Parathyroid adenoma (tissue), 2 donors: Measurements from ENCODE around the gene BRDT.

Experiments
- H2AFZ ChIP-seq: fragments of 300-600 bp; sonication (generic); one replicate; pipeline ENCODE4 v1.7.0; 2017; ENCODE audit warnings: antibody characterized with exemption, mild to moderate bottlenecking
- H3K27ac ChIP-seq: fragments of 300-600 bp; sonication (generic); one replicate; pipeline ENCODE4 v1.7.0; 2017
- H3K27me3 ChIP-seq: fragments of 300-600 bp; sonication (generic); one replicate; pipeline ENCODE4 v1.7.0; 2017; ENCODE audit warnings: low read length; ENCODE audit not compliant: control insufficient read depth, insufficient read depth
- H3K36me3 ChIP-seq: fragments of 300-600 bp; sonication (generic); one replicate; pipeline ENCODE4 v1.7.0; 2017; ENCODE audit warnings: low read length; ENCODE audit not compliant: control insufficient read depth, insufficient read depth
- H3K4me1 ChIP-seq: fragments of 300-600 bp; sonication (generic); one replicate; pipeline ENCODE4 v1.7.0; 2017; ENCODE audit warnings: control low read depth
- H3K4me2 ChIP-seq: fragments of 300-600 bp; sonication (generic); one replicate; pipeline ENCODE4 v1.7.0; 2017; ENCODE audit warnings: low read length
- H3K4me3 ChIP-seq: fragments of 300-600 bp; sonication (generic); one replicate; pipeline ENCODE4 v1.7.0; 2017; ENCODE audit warnings: low read depth, low read length
- H3K79me2 ChIP-seq: fragments of 300-600 bp; sonication (generic); one replicate; pipeline ENCODE4 v1.7.0; 2017; ENCODE audit warnings: control low read depth
- H3K9ac ChIP-seq: fragments of 300-600 bp; sonication (generic); one replicate; pipeline ENCODE4 v1.7.0; 2017; ENCODE audit warnings: mild to moderate bottlenecking
- H3K9me3 ChIP-seq: fragments of 300-600 bp; sonication (generic); one replicate; pipeline ENCODE4 v1.7.0; 2017; ENCODE audit warnings: low read length; ENCODE audit not compliant: control insufficient read depth
- CTCF ChIP-seq: fragments of 300-600 bp; sonication (generic); IDR thresholded peaks from one replicate; pipeline ENCODE4 v1.7.0; 2017; ENCODE audit warnings: antibody characterized with exemption, mild to moderate bottlenecking
- donor health status: primary hyperparathyroidism.

BRDT gene

GRCh38 chr1:92045766-92046495, 96.7 kb downstream of the BRDT start:
- TF ChIP-seq CTCF, result no peak
- Histone ChIP-seq H3K79me2 (no peaks in the 10 kb centered on the region), H3K9ac (no peak overlapping the region), H3K27ac (no peak overlapping the region), H3K4me2 (no peak overlapping the region), H3K27me3 (no peaks in the 10 kb centered on the region), H3K4me1 (no peaks in the 10 kb centered on the region), H3K9me3 (no peaks in the 10 kb centered on the region), H3K4me3 (no peak overlapping the region), H2AFZ (no peak overlapping the region), H3K36me3 (no peaks in the 10 kb centered on the region)

- TF ChIP-seq CTCF, result no peak
- H3K27me3 ChIP-seq, result no peaks in the 10 kb centered on the region
- no peak overlapping the region for H3K9ac ChIP-seq
- H3K4me1 ChIP-seq, result no peaks in the 10 kb centered on the region
- H3K36me3 ChIP-seq, result no peaks in the 10 kb centered on the region
- H3K79me2 ChIP-seq, result no peaks in the 10 kb centered on the region
- H3K9me3 ChIP-seq, result no peaks in the 10 kb centered on the region
- no peak overlapping the region for H2AFZ ChIP-seq
- H3K4me3 ChIP-seq, result no peak overlapping the region
- H3K27ac ChIP-seq, result no peak overlapping the region
- H3K4me2 ChIP-seq, result no peak overlapping the region
Observed at GRCh38 chr1:92051948-92052347, 102.7 kb downstream of the BRDT start.
